Activated CD8-positive, alpha-beta T cell treated with anti-CD3 and anti-CD28 coated beads for 36 hours (primary cell): ENCODE data around the gene CCL18. TPM values are rescaled to one million over a fixed set of nuclear protein-coding genes. Genes with fewer than 3 reads are reported as not detected.

Experiments used
- ATAC-seq: fragments of 200-7000 bp; cut with Tn5 transposase; one replicate; pipeline ENCODE4 v1.10.0; 2021; ENCODE audit warnings: mild to moderate bottlenecking, moderate library complexity
- CTCF ChIA-PET: fragments of 350-600 bp; sonication (Branson Sonifier 250); formaldehyde crosslinking; loops from one replicate; lab custom pipeline; 2021; ENCODE audit warnings: antibody characterized with exemption; lab: Charles Lee
- POLR2A ChIA-PET: fragments of 350-600 bp; sonication (Branson Sonifier 250); formaldehyde crosslinking; loops from one replicate; lab custom pipeline; 2021; ENCODE audit warnings: antibody characterized with exemption; lab: Charles Lee
- DNase-seq: peaks from one replicate; pipeline ENCODE4 v3.0.0-alpha.2; 2020
- H3K27ac Mint-ChIP-seq: one replicate; pipeline ENCODE4 v1.8.0; 2021; ENCODE audit warnings: mild to moderate bottlenecking, mixed read lengths
- H3K27me3 Mint-ChIP-seq: one replicate; pipeline ENCODE4 v1.8.0; 2021; ENCODE audit warnings: mixed read lengths
- H3K36me3 Mint-ChIP-seq: one replicate; pipeline ENCODE4 v1.8.0; 2021; ENCODE audit warnings: low read depth, mixed read lengths
- H3K4me1 Mint-ChIP-seq: one replicate; pipeline ENCODE4 v1.8.0; 2021; ENCODE audit warnings: low read depth, mixed read lengths
- H3K4me3 Mint-ChIP-seq: one replicate; pipeline ENCODE4 v1.8.0; 2021; ENCODE audit warnings: mild to moderate bottlenecking, moderate library complexity, mixed read lengths
- H3K9me3 Mint-ChIP-seq: one replicate; pipeline ENCODE4 v1.8.0; 2021; ENCODE audit warnings: mixed read lengths
- intact Hi-C: fragments of 100-400 bp; cut with micrococcal nuclease; formaldehyde crosslinking; loops from one replicate; pipeline ENCODE4 v1.10.0; 2022
- total RNA-seq, 2 experiments: library from RNA; stranded (reverse); gene quantifications; one replicate each; pipeline ENCODE4 v1.2.3, GENCODE V29; 2021
- TF ChIP-seq, protein P1 (sequence below): fragments of 200-600 bp; IDR thresholded peaks from one replicate; pipeline ENCODE4 v1.8.0; 2022; ENCODE audit warnings: antibody characterized with exemption, mild to moderate bottlenecking

CCL18 gene
- total RNA-seq, 2 experiments from 2014 or later: not detected

DNA sequence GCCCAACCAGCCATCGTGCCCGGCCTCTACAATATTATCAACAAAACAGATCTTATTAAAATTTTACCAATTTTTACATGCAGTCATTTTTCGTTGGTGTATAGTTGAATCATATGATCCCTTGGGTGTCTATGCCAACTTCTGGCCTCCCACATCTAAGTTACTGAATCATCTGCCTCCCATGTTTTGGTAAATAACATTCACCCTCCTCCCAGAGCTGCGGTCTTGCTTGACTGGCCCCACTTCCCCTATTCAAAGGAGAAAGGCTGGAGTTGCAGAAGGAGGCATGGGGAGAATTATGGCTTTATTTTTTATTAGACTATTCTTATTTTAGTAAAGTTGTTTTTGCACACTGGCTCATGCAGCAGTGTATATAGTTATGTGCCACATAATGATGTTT, 27.8 kb upstream of the CCL18 start:
- Mint-ChIP-seq H3K4me3 (no peak overlapping the region), H3K4me1 (peaks cover 6% of the 10 kb centered on the region), H3K27ac (no peak overlapping the region), H3K36me3 (no peaks in the 10 kb centered on the region), H3K9me3 (no peaks in the 10 kb centered on the region), H3K27me3 (peaks cover 19% of the 10 kb centered on the region)
- TF ChIP-seq, protein P1, sequence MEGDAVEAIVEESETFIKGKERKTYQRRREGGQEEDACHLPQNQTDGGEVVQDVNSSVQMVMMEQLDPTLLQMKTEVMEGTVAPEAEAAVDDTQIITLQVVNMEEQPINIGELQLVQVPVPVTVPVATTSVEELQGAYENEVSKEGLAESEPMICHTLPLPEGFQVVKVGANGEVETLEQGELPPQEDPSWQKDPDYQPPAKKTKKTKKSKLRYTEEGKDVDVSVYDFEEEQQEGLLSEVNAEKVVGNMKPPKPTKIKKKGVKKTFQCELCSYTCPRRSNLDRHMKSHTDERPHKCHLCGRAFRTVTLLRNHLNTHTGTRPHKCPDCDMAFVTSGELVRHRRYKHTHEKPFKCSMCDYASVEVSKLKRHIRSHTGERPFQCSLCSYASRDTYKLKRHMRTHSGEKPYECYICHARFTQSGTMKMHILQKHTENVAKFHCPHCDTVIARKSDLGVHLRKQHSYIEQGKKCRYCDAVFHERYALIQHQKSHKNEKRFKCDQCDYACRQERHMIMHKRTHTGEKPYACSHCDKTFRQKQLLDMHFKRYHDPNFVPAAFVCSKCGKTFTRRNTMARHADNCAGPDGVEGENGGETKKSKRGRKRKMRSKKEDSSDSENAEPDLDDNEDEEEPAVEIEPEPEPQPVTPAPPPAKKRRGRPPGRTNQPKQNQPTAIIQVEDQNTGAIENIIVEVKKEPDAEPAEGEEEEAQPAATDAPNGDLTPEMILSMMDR: no peak
- POLR2A ChIA-PET: no interaction called here
- intact Hi-C loops: no loop called here
- CTCF ChIA-PET: interaction anchor here (1.2 kb wide), 1 partner anchor 36 kb away, joined by 4 read pairs; no protein-coding TSS in a partner anchor
- DNase-seq (no peak), ATAC-seq (no peak)

DNA sequence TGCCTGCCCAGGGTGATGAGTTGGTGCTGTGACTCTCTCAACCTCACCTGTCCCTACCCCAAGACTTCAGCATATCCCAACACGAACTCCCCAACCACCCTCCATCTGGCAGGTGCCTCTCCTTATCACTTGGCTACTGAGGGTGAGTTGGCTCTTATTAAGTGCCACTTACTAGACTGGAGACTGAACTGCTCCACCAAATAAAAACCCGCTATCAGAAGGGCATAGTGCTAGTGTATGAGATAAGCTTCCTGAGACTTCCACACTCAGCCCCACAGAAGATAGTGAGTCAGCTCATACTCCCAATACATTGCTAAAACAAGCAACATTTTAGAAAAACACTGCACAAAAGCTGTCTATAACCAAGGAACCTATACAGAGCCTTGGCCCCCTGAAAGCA, 16.0 kb upstream of the CCL18 start:
- TF ChIP-seq, protein P1: no peak
- Mint-ChIP-seq H3K27ac (no peak overlapping the region), H3K4me1 (no peaks in the 10 kb centered on the region), H3K4me3 (no peak overlapping the region), H3K9me3 (peaks cover 5% of the 10 kb centered on the region), H3K27me3 (peaks cover 18% of the 10 kb centered on the region), H3K36me3 (peaks cover 4% of the 10 kb centered on the region)
- POLR2A ChIA-PET: interaction anchor here (0.9 kb wide), 1 partner anchor 23 kb away, joined by 4 read pairs; no protein-coding TSS in a partner anchor
- no peak for ATAC-seq
- DNase-seq: no peak
- intact Hi-C loops: no loop called here
- CTCF ChIA-PET: interaction anchor here (1.2 to 1.3 kb wide), 2 partner anchors 25 to 26 kb away, joined by 3 to 4 read pairs; no protein-coding TSS in a partner anchor

GRCh38 chr17:36049643-36050042, 14.4 kb upstream of the CCL18 start:
- peaks cover 4% of the 10 kb centered on the region for H3K36me3 Mint-ChIP-seq
- peaks cover 16% of the 10 kb centered on the region for H3K27me3 Mint-ChIP-seq
- DNase-seq (no peak), ATAC-seq (no peak)
- TF ChIP-seq, protein P1: no peak
- peaks cover 5% of the 10 kb centered on the region for H3K9me3 Mint-ChIP-seq
- H3K4me3 Mint-ChIP-seq: no peak overlapping the region
- CTCF ChIA-PET: interaction anchor here (1.3 kb wide), 1 partner anchor 23 kb away, joined by 3 read pairs; no protein-coding TSS in a partner anchor
- no peak overlapping the region for H3K27ac Mint-ChIP-seq
- no peaks in the 10 kb centered on the region for H3K4me1 Mint-ChIP-seq
- POLR2A ChIA-PET: no interaction called here
- intact Hi-C loops: no loop called here

GRCh38 chr17:36055171-36055570, 8.9 kb upstream of the CCL18 start:
- Mint-ChIP-seq H3K4me1 (peaks cover 6% of the 10 kb centered on the region), H3K36me3 (peaks cover 1% of the 10 kb centered on the region), H3K4me3 (no peak overlapping the region), H3K9me3 (peaks cover 2% of the 10 kb centered on the region), H3K27ac (no peak overlapping the region), H3K27me3 (peaks cover 8% of the 10 kb centered on the region)
- ATAC-seq (no peak), DNase-seq (no peak)
- ChIA-PET POLR2A (interaction anchor here (1.0 kb wide), 1 partner anchor 10 kb away, joined by 3 read pairs; no protein-coding TSS in a partner anchor), CTCF (interaction anchor here (1.1 kb wide), 1 partner anchor 10 kb away, joined by 3 read pairs; no protein-coding TSS in a partner anchor)
- TF ChIP-seq, protein P1: no peak
- intact Hi-C loops: no loop called here

- ChIA-PET CTCF (interaction anchor here (1.3 to 4.4 kb wide), 3 partner anchors 18 to 93 kb away, joined by 4 to 27 read pairs (median 6); no protein-coding TSS in a partner anchor), POLR2A (interaction anchor here (1.0 kb wide), 1 partner anchor 11 kb away, joined by 3 read pairs; no protein-coding TSS in a partner anchor)
- Mint-ChIP-seq H3K27ac (no peak overlapping the region), H3K4me1 (peaks cover 6% of the 10 kb centered on the region), H3K4me3 (no peak overlapping the region), H3K27me3 (peaks cover 8% of the 10 kb centered on the region), H3K9me3 (peaks cover under 1% of the 10 kb centered on the region), H3K36me3 (peaks cover under 1% of the 10 kb centered on the region)
- intact Hi-C loops: no loop called here
- no peak for ATAC-seq
- DNase-seq: no peak
- TF ChIP-seq, protein P1: no peak
These were observed 8.1 kb upstream of the CCL18 start for GRCh38 chr17:36055921-36056520.
